ENCODE measurements around the gene CDH26. TPM values are rescaled to one million over a fixed set of nuclear protein-coding genes. Genes with fewer than 3 reads are reported as not detected.

The CDH26 gene
- total RNA-seq, 1 donor from 2014 or later: not detected

GRCh38 chr20:60009826-60010616, 51.8 kb downstream of the CDH26 start:
- intact Hi-C loops (cut with DNase I): no loop called here

GRCh38 chr20:60010689-60011458, 52.7 kb downstream of the CDH26 start:
- no peaks in the 10 kb centered on the region for H3K4me1 ChIP-seq
- H3K27ac ChIP-seq: no peak overlapping the region
- DNase-seq (ENCODE audit: low spot score in 2 of 2): no peak
- TF ChIP-seq CTCF (IDR thresholded peaks at IDR 0.05): no peak
- intact Hi-C loops (cut with DNase I): no loop called here
- H3K36me3 ChIP-seq: no peaks in the 10 kb centered on the region
- H3K27me3 ChIP-seq: no peaks in the 10 kb centered on the region
- H3K4me3 ChIP-seq: no peak overlapping the region
- H3K9me3 ChIP-seq: no peaks in the 10 kb centered on the region

More at GRCh38 chr20:60009826-60010616, 51.8 kb downstream of the CDH26 start:
- H3K27ac ChIP-seq: no peak overlapping the region
- no peak for DNase-seq (ENCODE audit: low spot score in 2 of 2)
- H3K36me3 ChIP-seq: no peaks in the 10 kb centered on the region
- H3K4me3 ChIP-seq: no peak overlapping the region
- no peaks in the 10 kb centered on the region for H3K27me3 ChIP-seq
- TF ChIP-seq CTCF (IDR thresholded peaks at IDR 0.05): no peak
- H3K9me3 ChIP-seq: no peaks in the 10 kb centered on the region
- no peaks in the 10 kb centered on the region for H3K4me1 ChIP-seq

GRCh38 chr20:60011512-60012507, 53.6 kb downstream of the CDH26 start:
- Histone ChIP-seq H3K4me1 (no peaks in the 10 kb centered on the region), H3K27me3 (no peaks in the 10 kb centered on the region), H3K27ac (no peak overlapping the region), H3K4me3 (no peak overlapping the region), H3K36me3 (no peaks in the 10 kb centered on the region), H3K9me3 (no peaks in the 10 kb centered on the region)
- no peak for TF ChIP-seq CTCF (IDR thresholded peaks at IDR 0.05)
- intact Hi-C loops (cut with DNase I): no loop called here
- DNase-seq (ENCODE audit: low spot score in 2 of 2): no peak

- TF ChIP-seq CTCF (IDR thresholded peaks at IDR 0.05): no peak
- no peak overlapping the region for H3K27ac ChIP-seq
- no peaks in the 10 kb centered on the region for H3K36me3 ChIP-seq
- intact Hi-C loops (cut with DNase I): no loop called here
- no peak overlapping the region for H3K4me3 ChIP-seq
- no peaks in the 10 kb centered on the region for H3K4me1 ChIP-seq
- DNase-seq (ENCODE audit: low spot score in 2 of 2): no peak
- H3K27me3 ChIP-seq: no peaks in the 10 kb centered on the region
- H3K9me3 ChIP-seq: no peaks in the 10 kb centered on the region
Observed at GRCh38 chr20:60013296-60014139, 55.3 kb downstream of the CDH26 start.
